Esophagus squamous epithelium (tissue), 5 donors: ENCODE results near the gene ST6GALNAC1. TPM values are rescaled to one million over a fixed set of nuclear protein-coding genes. Genes with fewer than 3 reads are reported as not detected.

ENCODE experiments used
- DNase-seq: peaks from one replicate; lab custom pipeline; 2025; lab: John Stamatoyannopoulos, UW
- H3K27ac ChIP-seq, 4 donors: fragments of 200-600 bp; sonication (generic); one replicate each; pipeline ENCODE4 v1.5.1; 2016 to 2019; ENCODE audit warnings: mild to moderate bottlenecking in 1 of 4
- H3K27me3 ChIP-seq, 4 donors: fragments of 200-600 bp; sonication (generic); 1 replicate in 3 of 4; 2 replicates in 1 of 4; pipeline versions ENCODE4 v1.5.1 to v1.6.0; 2017 to 2021; ENCODE audit warnings: antibody characterized with exemption in 1 of 4
- H3K36me3 ChIP-seq, 3 donors: fragments of 200-600 bp; sonication (generic); one replicate each; pipeline ENCODE4 v1.5.1; 2016 to 2019
- H3K4me1 ChIP-seq, 3 donors: fragments of 200-600 bp; sonication (generic); one replicate each; pipeline ENCODE4 v1.5.1; 2017 to 2019
- H3K4me3 ChIP-seq, 4 donors: fragments of 200-600 bp; sonication (generic); 1 replicate in 3 of 4; 2 replicates in 1 of 4; pipeline ENCODE4 v1.5.1; 2016 to 2019; ENCODE audit warnings: mild to moderate bottlenecking in 2 of 4, moderate library complexity in 1 of 4
- H3K9me3 ChIP-seq, 3 donors: fragments of 200-600 bp; sonication (generic); one replicate each; pipeline ENCODE4 v1.5.1; 2016 to 2019
- POLR2A ChIP-seq, 4 donors: fragments of 450-650 bp; IDR thresholded peaks; one replicate each; pipeline ENCODE4 v1.6.1; 2017; ENCODE audit warnings: antibody characterized with exemption in 4 of 4, mild to moderate bottlenecking in 4 of 4, moderate library complexity in 3 of 4
- WGBS, 2 donors: methylation state at CpG; one replicate each; pipeline ENCODE4 v1.1.5; 2018; 5-methylcytosine and 5-hydroxymethylcytosine counted together
- intact Hi-C: fragments of 100-400 bp; cut with DNase I; formaldehyde crosslinking; loops from one replicate; pipeline ENCODE4 v1.15.0; 2022
- small RNA-seq, 4 donors: library from RNA; depleted of rRNA; stranded (forward); fragments of <200 nt; gene quantifications; one replicate each; pipeline ENCODE3, GENCODE V24; 2016
- total RNA-seq, 4 donors: library from RNA; depleted of rRNA; stranded (reverse); fragments of >200 nt; gene quantifications; one replicate each; pipeline ENCODE4 v1.1.0, GENCODE V29; 2016
- TF ChIP-seq, protein P1 (sequence below), 6 experiments: fragments of 450-650 bp in 4 of 6; fragments of 200-600 bp in 2 of 6; sonication (generic) in 2 of 6; IDR thresholded peaks; one replicate each; pipeline ENCODE4 v1.5.1; 2016 to 2019; ENCODE audit warnings: antibody characterized with exemption in 6 of 6, mild to moderate bottlenecking in 4 of 6, moderate library complexity in 4 of 6
- donor health status: DM: yes; HTN: yes; CAD: no.

The ST6GALNAC1 gene
- total RNA-seq, 4 donors from 2014 or later, result 10.6 to 63.3 (median 32.7) TPM

DNA sequence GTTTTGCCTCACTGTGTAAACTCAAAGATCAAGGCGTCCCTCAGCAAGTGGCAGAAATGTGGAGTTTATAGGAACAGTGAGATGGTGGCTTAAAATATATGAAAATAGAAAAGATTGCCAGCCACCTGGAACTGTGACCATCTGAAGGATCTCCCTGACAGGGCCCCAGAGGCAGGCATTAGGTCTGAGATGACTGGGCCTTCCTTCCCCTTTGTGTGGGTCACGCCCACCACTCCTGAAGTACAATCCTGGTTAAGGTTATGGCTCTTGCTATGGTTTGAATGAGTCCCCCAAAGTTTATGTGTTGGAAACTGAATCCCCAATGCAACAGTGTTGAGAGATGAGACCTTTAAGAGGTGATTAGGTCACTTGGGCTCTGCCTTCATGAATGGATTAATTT is 64.3 kb downstream of the ST6GALNAC1 start:
- TF ChIP-seq POLR2A (IDR thresholded peaks at IDR 0.05), result no peak
- TF ChIP-seq, protein P1, sequence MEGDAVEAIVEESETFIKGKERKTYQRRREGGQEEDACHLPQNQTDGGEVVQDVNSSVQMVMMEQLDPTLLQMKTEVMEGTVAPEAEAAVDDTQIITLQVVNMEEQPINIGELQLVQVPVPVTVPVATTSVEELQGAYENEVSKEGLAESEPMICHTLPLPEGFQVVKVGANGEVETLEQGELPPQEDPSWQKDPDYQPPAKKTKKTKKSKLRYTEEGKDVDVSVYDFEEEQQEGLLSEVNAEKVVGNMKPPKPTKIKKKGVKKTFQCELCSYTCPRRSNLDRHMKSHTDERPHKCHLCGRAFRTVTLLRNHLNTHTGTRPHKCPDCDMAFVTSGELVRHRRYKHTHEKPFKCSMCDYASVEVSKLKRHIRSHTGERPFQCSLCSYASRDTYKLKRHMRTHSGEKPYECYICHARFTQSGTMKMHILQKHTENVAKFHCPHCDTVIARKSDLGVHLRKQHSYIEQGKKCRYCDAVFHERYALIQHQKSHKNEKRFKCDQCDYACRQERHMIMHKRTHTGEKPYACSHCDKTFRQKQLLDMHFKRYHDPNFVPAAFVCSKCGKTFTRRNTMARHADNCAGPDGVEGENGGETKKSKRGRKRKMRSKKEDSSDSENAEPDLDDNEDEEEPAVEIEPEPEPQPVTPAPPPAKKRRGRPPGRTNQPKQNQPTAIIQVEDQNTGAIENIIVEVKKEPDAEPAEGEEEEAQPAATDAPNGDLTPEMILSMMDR (IDR thresholded peaks at IDR 0.05), result no peak
- Histone ChIP-seq H3K4me1 (peaks cover 2 to 65% (median 4%) of the 10 kb centered on the region in 3 donors), H3K9me3 (no peaks in the 10 kb centered on the region), H3K27ac (no peak overlapping the region), H3K36me3 (peaks cover 0 to 9% (median 0%) of the 10 kb centered on the region in 3 donors), H3K27me3 (no peaks in the 10 kb centered on the region), H3K4me3 (no peak overlapping the region)
- WGBS, 2 donors, result 56 to 93% methylated on average over 2 of the region's 2 CpGs
- intact Hi-C loops, result no loop called here
- no peak for DNase-seq

DNA sequence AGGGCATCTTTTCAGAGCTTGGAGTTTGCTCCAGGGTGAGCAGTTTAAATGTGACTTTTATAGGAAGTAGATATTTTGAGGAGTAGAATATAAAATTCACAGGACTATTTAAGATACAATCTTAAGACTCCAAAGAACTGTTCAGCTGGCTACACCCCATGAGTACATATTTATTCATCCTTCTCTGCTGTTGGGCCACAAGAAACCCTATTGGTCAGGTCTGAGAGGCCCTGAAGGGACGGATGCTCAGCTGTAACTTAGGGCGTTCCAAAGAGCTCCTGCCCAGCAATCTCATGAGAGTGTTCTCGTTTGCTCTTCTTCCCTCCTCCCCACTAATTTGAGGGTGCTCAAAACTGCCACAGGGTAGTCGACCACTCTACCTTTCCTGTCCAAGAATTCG is 65.2 kb downstream of the ST6GALNAC1 start:
- intact Hi-C loops, result no loop called here
- peaks cover 0 to 56% (median 4%) of the 10 kb centered on the region in 3 donors for H3K4me1 ChIP-seq
- 56 to 100% methylated on average over 3 to 5 of the region's 5 CpGs for WGBS, 2 donors
- H3K4me3 ChIP-seq, result no peak overlapping the region
- no peaks in the 10 kb centered on the region for H3K9me3 ChIP-seq
- H3K36me3 ChIP-seq, result peaks cover 0 to 17% (median 0%) of the 10 kb centered on the region in 3 donors
- H3K27ac ChIP-seq, result peak overlapping the region in 1 of 4 donors; percentile 52
- TF ChIP-seq POLR2A (IDR thresholded peaks at IDR 0.05), result no peak
- TF ChIP-seq, protein P1 (IDR thresholded peaks at IDR 0.05), result no peak
- H3K27me3 ChIP-seq, result no peaks in the 10 kb centered on the region
- DNase-seq, result no peak

DNA sequence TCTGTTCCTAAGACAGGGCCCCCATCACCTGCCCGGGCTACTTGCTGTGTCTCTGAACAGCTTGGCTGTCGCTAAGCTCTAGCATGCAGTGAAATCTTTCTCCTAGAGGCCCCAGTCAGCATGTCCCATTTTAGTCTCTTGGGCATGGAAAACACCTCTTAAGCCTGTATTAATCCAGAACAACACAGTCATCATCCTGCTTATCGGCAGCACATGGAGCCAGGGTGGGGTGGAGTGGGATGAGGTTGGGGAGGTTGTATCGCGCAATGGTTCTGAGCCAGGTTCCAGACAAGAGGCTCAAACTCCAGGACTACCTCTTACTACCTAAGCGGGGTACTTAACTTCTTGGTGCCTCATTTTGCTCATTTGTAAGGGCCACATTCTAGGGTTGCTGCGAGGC is 65.7 kb downstream of the ST6GALNAC1 start:
- peak overlapping the region in 1 of 4 donors; percentile 52 for H3K27ac ChIP-seq
- WGBS, 2 donors, result 85 to 86% methylated on average over 6 to 7 of the region's 7 CpGs

DNA sequence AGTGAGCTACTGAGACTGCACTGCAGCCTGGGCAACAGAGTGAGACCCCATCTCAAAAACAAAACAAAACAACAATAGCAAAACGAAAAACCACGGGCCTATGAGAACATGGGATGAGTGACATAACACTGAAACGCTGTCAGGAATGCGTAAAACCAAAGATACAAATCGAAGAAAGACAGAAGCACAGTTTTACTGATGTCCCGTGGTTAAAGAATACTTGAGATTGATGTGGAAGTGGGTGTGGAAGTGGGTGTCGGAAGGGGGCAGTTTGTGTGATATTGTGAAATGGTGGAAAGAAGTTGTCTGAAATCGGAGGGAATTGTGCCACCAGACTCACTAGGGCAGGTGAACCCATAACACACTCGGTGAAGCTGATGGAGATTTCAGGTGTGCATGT is 67.4 kb downstream of the ST6GALNAC1 start:
- Histone ChIP-seq H3K4me1 (peaks cover 0 to 34% (median 3%) of the 10 kb centered on the region in 3 donors), H3K27ac (no peak overlapping the region), H3K36me3 (peaks cover 0 to 39% (median 6%) of the 10 kb centered on the region in 3 donors), H3K9me3 (no peaks in the 10 kb centered on the region), H3K4me3 (no peak overlapping the region), H3K27me3 (no peaks in the 10 kb centered on the region)
- intact Hi-C loops, result no loop called here
- TF ChIP-seq, protein P1 (IDR thresholded peaks at IDR 0.05), result no peak
- TF ChIP-seq POLR2A (IDR thresholded peaks at IDR 0.05), result no peak
- WGBS, 2 donors, result 85% methylated on average over 9 of the region's 9 CpGs
- DNase-seq, result no peak

More for the DNA sequence above, 65.7 kb downstream of the ST6GALNAC1 start:
- DNase-seq, result no peak
- H3K9me3 ChIP-seq, result no peaks in the 10 kb centered on the region
- H3K27me3 ChIP-seq, result no peaks in the 10 kb centered on the region
- peaks cover 0 to 51% (median 4%) of the 10 kb centered on the region in 3 donors for H3K4me1 ChIP-seq
- H3K36me3 ChIP-seq, result peaks cover 0 to 22% (median 3%) of the 10 kb centered on the region in 3 donors
- intact Hi-C loops, result no loop called here
- TF ChIP-seq, protein P1 (IDR thresholded peaks at IDR 0.05), result no peak
- no peak for TF ChIP-seq POLR2A (IDR thresholded peaks at IDR 0.05)
- H3K4me3 ChIP-seq, result no peak overlapping the region

DNA sequence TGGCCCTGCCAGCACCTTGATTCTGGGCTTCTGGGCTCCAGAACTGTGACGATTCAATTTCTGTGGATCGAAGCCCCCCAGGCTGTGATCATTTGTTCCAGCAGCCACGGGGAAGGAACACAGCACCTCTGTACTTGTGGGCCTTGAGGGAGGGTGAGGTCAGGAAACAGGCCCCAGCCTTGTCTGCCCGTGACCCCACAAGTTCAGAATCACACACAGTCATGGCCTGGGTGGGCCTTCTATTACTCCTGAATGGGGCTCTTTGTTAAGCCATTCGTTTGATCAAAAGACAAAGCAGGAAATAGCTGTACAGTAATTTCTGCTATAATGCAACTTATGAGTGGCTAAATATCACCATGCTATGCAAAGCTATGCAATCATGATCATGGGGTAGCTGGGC is 68.0 kb downstream of the ST6GALNAC1 start:
- no peak for TF ChIP-seq POLR2A (IDR thresholded peaks at IDR 0.05)
- TF ChIP-seq, protein P1 (IDR thresholded peaks at IDR 0.05), result no peak

More for the DNA sequence above, 68.0 kb downstream of the ST6GALNAC1 start:
- H3K4me1 ChIP-seq, result peaks cover 0 to 29% (median 0%) of the 10 kb centered on the region in 3 donors
- WGBS, 2 donors, result 94 to 100% methylated on average over 1 to 3 of the region's 5 CpGs
- no peaks in the 10 kb centered on the region for H3K27me3 ChIP-seq
- H3K27ac ChIP-seq, result no peak overlapping the region
- H3K4me3 ChIP-seq, result no peak overlapping the region
- no peaks in the 10 kb centered on the region for H3K9me3 ChIP-seq
- intact Hi-C loops, result no loop called here
- peaks cover 0 to 40% (median 6%) of the 10 kb centered on the region in 3 donors for H3K36me3 ChIP-seq
- no peak for DNase-seq

Small RNA genes lying within 50 kb of the gene (small RNA-seq; reads per million reads assigned to genes)
- 0 reads per million in 4 donors for gene AC015802.2
- gene RNU6-227P, result 0 reads per million in 4 donors

Other genes starting within 250 kb of the ST6GALNAC1 start
- gene UBE2O, start 190.6 kb downstream of the ST6GALNAC1 start, total RNA-seq, result 10 to 100 TPM; 11.9 to 19.8 (median 16.3) TPM
- gene AANAT, start 176.2 kb downstream of the ST6GALNAC1 start, total RNA-seq, result not detected
- 10 to 100 TPM; 27.0 to 38.5 (median 33.7) TPM for gene RHBDF2, start 142.3 kb downstream of the ST6GALNAC1 start, total RNA-seq
- gene CYGB, start 106.0 kb downstream of the ST6GALNAC1 start, total RNA-seq, result 10 to 100 TPM in 2 of 4 donors, 1 to 10 TPM in 2; 1.3 to 12.8 (median 6.9) TPM
- 1 to 10 TPM in 2 of 4 donors, under 1 TPM in 1, not detected in 1; 0.73 to 2.5 (median 1.4) TPM for gene PRCD, start 103.7 kb downstream of the ST6GALNAC1 start, total RNA-seq
- 10 to 100 TPM; 15.2 to 39.9 (median 29.5) TPM for gene ST6GALNAC2, start 57.9 kb downstream of the ST6GALNAC1 start, total RNA-seq
- 100 to 1,000 TPM in 1 of 4 donors, 10 to 100 TPM in 3; 11.0 to 116 (median 39.2) TPM for gene MXRA7, start 67.2 kb upstream of the ST6GALNAC1 start, total RNA-seq
- gene JMJD6, start 82.8 kb upstream of the ST6GALNAC1 start, total RNA-seq, result 10 to 100 TPM; 13.0 to 17.2 (median 16.7) TPM
- 10 to 100 TPM; 14.6 to 33.0 (median 24.7) TPM for gene METTL23, start 83.1 kb upstream of the ST6GALNAC1 start, total RNA-seq
- 100 to 1,000 TPM; 203 to 286 (median 233) TPM for gene SRSF2, start 93.6 kb upstream of the ST6GALNAC1 start, total RNA-seq
- gene MFSD11, start 94.4 kb upstream of the ST6GALNAC1 start, total RNA-seq, result 10 to 100 TPM; 24.2 to 31.0 (median 28.1) TPM
- gene MGAT5B, start 224.6 kb upstream of the ST6GALNAC1 start, total RNA-seq, result 1 to 10 TPM in 1 of 4 donors, not detected in 3; 1.3 TPM